GM21723 (cell line): ENCODE results near the gene SELPLG.
"Not testable (repeated sequence)": the region's sequence is repeated elsewhere in the genome, so short reads cannot be mapped to it uniquely, and the experiment has no call there.

Experiments used
- ATAC-seq: cut with Tn5 transposase; IDR thresholded peaks from one replicate; pipeline ENCODE4 v1.9.1; 2021; ENCODE audit warnings: mild to moderate bottlenecking, moderate library complexity; ENCODE audit not compliant: unreplicated experiment

Gene SELPLG, protein sequence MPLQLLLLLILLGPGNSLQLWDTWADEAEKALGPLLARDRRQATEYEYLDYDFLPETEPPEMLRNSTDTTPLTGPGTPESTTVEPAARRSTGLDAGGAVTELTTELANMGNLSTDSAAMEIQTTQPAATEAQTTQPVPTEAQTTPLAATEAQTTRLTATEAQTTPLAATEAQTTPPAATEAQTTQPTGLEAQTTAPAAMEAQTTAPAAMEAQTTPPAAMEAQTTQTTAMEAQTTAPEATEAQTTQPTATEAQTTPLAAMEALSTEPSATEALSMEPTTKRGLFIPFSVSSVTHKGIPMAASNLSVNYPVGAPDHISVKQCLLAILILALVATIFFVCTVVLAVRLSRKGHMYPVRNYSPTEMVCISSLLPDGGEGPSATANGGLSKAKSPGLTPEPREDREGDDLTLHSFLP

GRCh38 chr12:108633534-108634248, at the start of gene SELPLG:
Gene SELPLG (minus strand): TSS chr12:108633894. CDS start chr12:108624307, 9,587 bp downstream.
- ATAC-seq = peak; percentile 57

GRCh38 chr12:108681317-108681716, 47.6 kb upstream of the SELPLG start:
- no peak for ATAC-seq

- no peak for ATAC-seq
These were observed 45.5 kb upstream of the SELPLG start for GRCh38 chr12:108679106-108679681.

- no peak for ATAC-seq
These were observed 44.5 kb upstream of the SELPLG start for GRCh38 chr12:108678104-108678730.

DNA sequence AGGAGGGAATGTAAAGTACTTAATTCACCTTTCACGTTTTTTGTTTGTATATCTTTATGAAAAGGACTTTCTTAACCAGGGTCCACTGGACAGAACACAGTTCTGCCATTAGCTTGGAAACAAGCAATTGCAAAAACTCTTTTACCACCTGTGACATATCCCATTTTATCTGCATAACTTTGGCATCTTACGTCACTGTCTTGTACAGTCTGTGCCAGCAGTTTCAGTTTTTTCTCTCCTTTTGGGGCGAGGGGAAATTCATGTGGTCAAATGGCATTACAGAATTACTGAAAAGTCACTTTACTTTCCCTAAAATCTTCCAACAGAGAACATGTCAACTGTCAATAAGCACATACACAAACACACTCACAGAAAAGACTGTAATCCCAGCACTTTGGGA, 43.7 kb upstream of the SELPLG start:
- ATAC-seq = no peak

DNA sequence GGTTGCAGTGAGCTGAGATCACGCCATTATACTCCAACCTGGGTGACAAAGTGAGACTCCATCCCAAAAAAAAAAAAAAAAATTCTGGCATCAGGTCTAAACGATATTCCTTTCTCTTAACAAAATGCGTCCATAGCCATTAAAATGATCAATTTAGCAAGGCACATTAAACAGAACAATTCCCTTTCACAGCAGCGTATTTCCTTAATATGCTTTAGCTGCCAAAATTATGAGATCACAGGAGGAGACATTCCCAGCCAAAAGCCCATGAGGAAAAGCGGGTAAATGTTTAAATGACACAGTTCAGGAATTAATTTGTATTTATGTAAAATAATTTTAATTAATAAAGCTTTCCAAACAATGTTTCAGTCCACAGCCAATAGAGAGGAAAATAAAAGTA, 43.0 kb upstream of the SELPLG start:
- no peak for ATAC-seq

- no peak for ATAC-seq
These were observed 42.1 kb upstream of the SELPLG start for GRCh38 chr12:108675792-108676191.

DNA sequence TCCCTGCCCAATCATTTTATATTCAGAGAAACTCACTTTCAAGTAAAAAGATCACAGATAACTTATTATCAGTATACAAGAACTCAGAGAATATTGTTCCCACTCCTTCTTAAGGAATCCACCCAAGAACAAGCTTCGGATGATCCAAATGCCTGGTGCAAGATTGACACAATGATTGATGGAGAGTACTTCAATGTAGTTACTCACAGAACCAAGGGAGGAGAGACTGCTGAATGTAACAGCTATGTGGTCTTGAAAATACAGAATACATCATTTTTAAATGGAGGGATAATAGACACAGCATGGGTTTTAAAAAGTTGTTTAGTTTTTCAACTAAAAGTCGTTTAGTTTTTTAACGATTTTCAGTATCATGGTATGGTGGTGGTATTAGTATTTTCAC, 38.4 kb upstream of the SELPLG start:
- ATAC-seq = no peak

GRCh38 chr12:108671110-108671509, 37.4 kb upstream of the SELPLG start:
- no peak for ATAC-seq

GRCh38 chr12:108670066-108670631, 36.5 kb upstream of the SELPLG start:
- no peak for ATAC-seq

DNA sequence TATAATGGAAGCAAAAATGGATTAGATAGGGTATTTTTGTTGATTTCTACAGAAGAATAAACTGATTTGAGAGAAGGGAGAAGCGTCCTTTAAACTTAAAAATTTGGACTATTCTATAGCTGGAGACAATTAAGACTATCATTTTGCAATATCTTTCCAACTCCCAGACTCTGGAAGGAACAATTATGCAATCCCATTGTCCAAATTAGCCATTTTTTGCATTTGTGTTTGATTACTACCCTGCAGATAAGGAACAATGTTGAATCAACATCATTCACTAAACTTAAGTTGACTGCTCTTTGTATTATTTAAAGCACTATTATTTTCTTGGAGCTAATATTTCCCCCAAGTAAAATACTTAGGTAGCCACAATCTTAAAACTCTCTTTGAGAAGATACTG, 34.8 kb upstream of the SELPLG start:
- no peak for ATAC-seq

GRCh38 chr12:108668063-108668462, 34.4 kb upstream of the SELPLG start:
- no peak for ATAC-seq

DNA sequence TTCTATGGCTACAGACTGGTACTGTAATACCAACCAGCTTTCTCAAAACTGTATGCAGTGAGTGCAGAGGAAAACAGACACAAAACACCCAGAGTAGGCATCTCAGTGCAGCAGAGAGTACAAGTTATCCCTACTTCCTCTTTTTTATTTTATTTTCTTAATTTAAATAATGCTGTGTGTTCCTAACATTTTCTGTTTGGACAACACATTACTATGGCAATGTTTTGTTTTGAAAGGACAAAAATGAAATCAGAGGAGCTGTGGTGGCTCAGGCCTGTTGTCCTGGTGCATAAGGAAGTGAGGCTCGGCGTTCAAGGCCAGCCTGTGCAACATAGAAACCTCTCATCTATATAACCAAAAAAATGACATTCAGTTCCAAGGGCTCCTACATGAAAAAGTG, 33.7 kb upstream of the SELPLG start:
- no peak for ATAC-seq

- ATAC-seq = no peak
These were observed 32.7 kb upstream of the SELPLG start for GRCh38 chr12:108666401-108666881.

DNA sequence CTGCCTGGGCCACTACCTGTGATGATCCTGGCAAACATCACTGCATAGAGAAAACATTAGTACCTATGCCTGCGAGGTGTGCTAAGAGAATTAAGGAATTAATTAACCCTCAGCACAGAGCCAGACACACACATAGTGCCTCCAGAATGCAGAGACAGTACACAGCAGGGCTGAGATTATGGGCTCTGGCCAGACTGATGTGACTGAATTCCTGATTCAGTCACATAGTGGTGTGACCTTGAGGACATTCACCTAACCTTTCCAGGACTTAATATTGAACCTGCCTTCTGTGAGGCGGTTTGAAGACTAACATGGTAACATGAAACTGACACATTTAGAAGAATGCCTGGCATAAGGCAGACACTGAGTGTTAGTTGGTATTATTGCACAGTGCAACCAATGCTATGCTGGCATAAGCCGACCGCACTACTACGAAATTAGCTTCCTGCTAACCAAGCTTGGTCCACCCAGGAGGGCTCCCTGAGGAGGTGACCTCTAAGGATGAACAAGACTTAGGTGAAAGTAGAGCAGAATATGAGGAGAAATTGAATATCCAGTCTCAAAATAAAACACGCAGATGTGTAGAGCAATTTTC, 32.0 kb upstream of the SELPLG start:
- no peak for ATAC-seq

- peak; percentile 72 for ATAC-seq
These were observed 30.9 kb upstream of the SELPLG start for GRCh38 chr12:108664338-108665258.

- ATAC-seq = no peak
These were observed 29.8 kb upstream of the SELPLG start for GRCh38 chr12:108663324-108664015.

- not testable (repeated sequence) for ATAC-seq
These were observed 24.4 kb upstream of the SELPLG start for GRCh38 chr12:108658115-108658514.
